Measurements from ENCODE around the gene CELF4.

DNA sequence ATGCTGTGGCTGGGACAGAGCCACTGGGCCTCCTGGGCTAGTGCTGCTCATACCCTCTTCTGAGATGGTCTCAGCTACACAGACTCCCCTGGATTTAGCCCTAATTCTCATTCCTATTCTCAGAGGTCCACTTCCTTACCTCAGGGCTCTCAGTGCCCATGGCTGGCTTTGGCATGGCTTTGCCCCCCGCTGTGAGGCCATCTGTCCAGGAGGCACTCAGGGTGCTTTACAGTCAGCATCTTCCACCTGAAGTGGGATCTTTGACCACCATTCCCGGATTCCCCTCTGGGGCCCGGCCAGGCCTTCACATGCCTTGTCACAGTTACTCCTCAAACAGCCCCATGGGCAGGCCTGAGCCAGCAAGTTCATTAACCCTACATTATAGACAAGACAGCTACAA is 161.8 kb downstream of the CELF4 start:
- TF ChIP-seq, protein P1, sequence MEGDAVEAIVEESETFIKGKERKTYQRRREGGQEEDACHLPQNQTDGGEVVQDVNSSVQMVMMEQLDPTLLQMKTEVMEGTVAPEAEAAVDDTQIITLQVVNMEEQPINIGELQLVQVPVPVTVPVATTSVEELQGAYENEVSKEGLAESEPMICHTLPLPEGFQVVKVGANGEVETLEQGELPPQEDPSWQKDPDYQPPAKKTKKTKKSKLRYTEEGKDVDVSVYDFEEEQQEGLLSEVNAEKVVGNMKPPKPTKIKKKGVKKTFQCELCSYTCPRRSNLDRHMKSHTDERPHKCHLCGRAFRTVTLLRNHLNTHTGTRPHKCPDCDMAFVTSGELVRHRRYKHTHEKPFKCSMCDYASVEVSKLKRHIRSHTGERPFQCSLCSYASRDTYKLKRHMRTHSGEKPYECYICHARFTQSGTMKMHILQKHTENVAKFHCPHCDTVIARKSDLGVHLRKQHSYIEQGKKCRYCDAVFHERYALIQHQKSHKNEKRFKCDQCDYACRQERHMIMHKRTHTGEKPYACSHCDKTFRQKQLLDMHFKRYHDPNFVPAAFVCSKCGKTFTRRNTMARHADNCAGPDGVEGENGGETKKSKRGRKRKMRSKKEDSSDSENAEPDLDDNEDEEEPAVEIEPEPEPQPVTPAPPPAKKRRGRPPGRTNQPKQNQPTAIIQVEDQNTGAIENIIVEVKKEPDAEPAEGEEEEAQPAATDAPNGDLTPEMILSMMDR (conservative IDR thresholded peaks at IDR 0.05), result no peak
- TF ChIP-seq ZFX (IDR thresholded peaks at IDR 0.05), result no peak

Data from C4-2B (cell line).